IPS-NIHi7 (cell line): Measurements from ENCODE around the gene TSHZ2.
A peak's percentile ranks its signal among the peaks of the same experiment; 100 is the strongest.
"Not testable (repeated sequence)": the region's sequence is repeated elsewhere in the genome, so short reads cannot be mapped to it uniquely, and the experiment has no call there.

ENCODE experiments used
- DNase-seq: peaks from one replicate; pipeline ENCODE4 v3.0.0; 2012; ENCODE audit warnings: mixed read lengths; ENCODE audit errors: extremely low spot score

The TSHZ2 gene

GRCh38 chr20:53312957-53313356, 340.8 kb downstream of the TSHZ2 start:
- DNase-seq = no peak

DNA sequence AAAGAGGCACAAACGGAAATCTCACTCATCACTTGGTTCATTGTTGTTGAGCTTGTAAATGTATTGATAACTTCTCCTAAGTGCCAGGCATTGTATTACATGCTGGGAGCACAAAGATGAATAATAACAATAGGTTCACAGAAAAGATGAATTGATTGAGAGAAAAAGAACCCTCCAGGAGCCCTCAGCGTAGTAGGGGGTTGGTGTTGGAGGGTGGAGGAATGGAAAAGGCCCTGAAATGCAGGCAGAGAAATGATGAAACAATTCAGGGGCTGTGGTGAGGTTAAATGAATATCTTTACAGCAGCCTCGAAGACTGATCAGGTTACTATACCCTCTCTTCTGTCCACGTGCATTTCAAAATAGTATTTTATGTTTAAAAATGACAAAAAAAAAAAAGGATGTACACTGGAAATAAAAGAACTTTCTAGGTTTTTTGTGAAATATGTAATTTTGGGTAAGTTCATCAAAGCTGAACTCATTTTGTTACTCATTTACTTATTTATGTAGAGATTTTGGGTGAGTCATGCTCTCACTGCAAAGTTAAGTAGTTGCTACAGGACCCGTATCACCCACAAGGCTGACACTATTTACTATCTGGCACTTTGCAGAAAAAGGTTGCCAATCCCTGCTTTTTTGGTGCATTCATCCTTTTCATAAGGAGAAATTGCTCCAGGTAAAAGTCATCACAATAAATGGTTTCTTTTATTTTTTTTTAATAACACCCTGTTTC, 344.2 kb downstream of the TSHZ2 start:
- DNase-seq = no peak

GRCh38 chr20:53319200-53319599, 347.0 kb downstream of the TSHZ2 start:
- no peak for DNase-seq

GRCh38 chr20:53319716-53320115, 347.6 kb downstream of the TSHZ2 start:
- no peak for DNase-seq

- no peak for DNase-seq
These were observed 348.5 kb downstream of the TSHZ2 start for GRCh38 chr20:53320701-53321100.

DNA sequence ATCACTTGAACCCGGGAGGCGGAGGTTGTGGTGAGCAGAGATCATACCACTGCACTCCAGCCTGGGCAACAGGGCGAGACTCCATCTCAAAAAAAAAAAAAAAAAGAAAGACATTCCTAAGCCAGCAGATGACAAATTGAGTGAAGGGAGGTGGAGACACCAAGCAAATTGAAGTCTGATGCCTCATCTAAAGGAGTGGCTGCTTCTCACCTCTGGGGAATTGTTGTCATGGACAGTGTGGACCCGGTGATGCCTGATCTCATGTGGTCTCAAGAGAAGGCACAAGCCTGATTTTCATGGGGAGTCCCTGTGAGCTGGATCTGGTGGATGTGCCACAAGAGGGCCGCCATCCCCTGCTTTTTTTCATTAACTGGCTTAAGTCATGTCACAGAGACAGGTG, 349.4 kb downstream of the TSHZ2 start:
- DNase-seq = no peak

DNA sequence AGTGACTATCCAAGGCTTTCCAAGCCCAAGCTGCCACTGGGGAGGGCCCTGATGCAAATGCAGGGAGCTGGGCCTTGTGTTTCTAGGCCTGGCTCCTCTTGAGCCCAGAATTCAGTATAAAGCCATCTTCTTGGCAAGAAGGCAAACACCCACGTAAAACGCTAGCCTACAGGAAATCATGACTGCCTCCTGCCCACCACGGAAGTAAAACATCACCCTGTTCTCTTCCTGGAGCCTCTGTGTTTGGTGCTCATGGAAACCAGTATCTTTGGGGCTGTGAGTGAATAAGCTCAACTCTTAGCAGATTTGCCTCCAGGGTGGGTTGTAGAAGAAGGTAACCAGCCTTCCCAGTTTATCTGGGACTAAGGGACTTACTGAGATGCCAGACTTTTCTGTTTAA, 350.5 kb downstream of the TSHZ2 start:
- DNase-seq = no peak

GRCh38 chr20:53323460-53323859, 351.3 kb downstream of the TSHZ2 start:
- DNase-seq = not testable (repeated sequence)

GRCh38 chr20:53324816-53325215, 352.7 kb downstream of the TSHZ2 start:
- DNase-seq = no peak

- no peak for DNase-seq
These were observed 356.8 kb downstream of the TSHZ2 start for GRCh38 chr20:53328961-53329360.

DNA sequence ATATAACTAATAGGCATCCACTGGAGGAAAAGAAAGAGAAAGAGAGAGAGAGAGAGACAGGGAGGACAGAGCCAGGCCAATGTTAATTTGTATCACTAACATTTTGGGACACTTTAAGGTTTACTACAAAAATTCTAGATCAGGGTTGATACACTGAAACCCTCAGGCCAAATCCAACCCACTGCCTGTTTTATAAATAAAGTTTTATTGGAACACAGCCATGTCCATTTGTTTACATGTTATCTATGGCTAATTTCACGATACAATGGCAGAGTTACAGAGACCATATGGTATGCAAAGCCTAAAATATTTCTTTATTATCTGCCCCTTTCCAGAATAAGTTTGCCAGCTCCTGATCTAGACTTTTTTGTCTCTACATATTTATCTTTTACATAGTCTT, 357.6 kb downstream of the TSHZ2 start:
- no peak for DNase-seq

GRCh38 chr20:53330601-53331140, 358.5 kb downstream of the TSHZ2 start:
- DNase-seq = no peak

DNA sequence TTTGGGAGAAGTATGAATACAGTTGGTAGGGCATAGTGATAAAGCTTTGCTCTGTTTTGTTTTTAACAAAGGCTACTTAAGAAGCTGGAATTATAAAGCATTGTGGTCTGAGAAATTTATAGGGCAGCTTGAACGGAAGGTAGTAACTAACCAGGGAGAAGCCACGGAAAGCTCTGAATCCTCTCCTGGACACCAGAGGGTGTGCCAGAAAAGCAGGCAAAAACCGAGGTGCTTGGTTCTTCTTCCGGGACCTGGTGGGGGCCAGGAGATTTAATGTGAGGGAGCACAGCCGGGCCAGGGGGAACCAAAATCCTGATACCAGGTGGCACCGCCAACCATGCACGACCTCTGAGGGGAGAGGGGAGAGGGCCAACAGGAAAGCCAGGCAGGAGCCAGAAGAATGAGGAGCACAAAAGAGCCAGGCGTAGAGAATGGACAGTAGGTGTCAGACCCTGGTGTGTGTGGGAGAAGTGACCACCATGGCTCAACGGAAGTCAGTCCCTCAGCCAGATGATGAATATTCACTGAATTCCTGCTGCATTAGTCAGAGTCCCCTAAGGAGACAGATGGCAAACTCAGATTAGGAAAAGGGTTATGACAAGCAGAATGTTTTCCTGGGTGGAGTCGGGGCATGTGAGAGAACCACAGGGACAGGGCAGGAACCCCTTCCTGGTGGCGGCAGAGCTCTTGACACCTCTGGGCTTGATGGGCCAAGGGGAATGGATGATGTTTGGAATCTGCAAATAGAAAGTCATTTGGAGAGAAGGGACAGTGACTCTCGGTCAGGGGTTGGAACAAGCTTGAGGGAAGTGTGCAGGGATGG, 359.2 kb downstream of the TSHZ2 start:
- DNase-seq = peak; percentile 55

DNA sequence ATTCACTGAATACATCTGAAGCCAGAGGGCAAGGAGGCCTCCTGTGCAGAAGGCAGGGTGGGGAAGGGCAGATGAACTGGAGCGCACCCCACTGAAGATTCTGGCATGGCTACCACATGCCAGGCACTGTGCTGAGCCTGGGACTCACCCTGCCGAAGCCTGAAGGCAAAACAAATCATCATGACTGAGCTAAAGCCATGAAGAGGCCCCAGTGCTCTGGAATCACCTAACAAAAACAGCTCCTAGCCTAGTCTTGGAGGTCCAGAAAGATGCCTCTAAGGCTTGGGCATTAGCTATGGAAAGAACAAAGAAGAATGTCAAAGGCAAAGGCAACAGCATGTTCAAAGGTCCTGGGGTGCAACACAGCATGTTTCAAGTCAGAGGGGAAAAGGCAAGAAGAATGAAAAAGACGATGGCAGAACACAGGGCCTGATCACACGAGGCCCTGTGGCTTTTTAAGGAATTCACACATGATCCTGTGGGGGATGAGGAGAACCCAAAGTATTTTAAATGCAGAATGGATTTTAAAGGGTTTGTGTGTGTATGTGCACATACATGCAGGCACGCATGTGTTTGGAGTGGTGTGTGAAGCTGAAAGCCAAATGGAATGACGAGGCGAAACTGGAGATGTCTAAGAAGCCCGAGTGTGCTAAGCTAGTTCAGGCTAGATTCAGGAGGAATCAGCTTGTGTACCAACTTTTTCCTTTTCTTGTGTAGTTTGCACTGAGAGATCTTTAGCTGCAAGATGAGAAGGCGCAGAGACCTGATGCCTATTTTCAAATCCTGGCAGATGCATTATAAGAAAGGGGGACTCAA, 360.1 kb downstream of the TSHZ2 start:
- DNase-seq = no peak

- DNase-seq = no peak
These were observed 362.7 kb downstream of the TSHZ2 start for GRCh38 chr20:53334861-53335260.

- DNase-seq = no peak
These were observed 363.4 kb downstream of the TSHZ2 start for GRCh38 chr20:53335555-53335954.

- no peak for DNase-seq
These were observed 364.7 kb downstream of the TSHZ2 start for GRCh38 chr20:53336892-53337291.

GRCh38 chr20:53337390-53338101, 365.4 kb downstream of the TSHZ2 start:
- no peak for DNase-seq

DNA sequence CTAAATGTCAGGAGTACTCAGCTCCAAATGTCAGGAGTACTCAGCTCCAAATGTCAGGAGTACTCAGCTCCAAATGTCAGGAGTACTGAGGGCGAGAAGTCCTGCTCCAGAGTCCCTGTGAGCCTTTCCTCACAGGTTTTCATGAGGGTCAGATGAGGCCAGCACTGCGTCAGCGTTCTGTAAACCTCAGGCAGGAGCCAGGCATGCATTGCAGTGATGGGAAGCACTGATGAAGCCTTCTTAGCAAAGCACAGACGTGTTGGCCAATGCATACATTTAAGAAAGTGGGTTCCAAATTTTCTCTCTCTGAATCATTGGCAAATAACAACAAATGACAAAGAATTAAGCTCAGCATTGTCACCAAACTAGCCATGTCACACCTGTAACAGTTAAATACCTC, 366.6 kb downstream of the TSHZ2 start:
- DNase-seq = no peak

DNA sequence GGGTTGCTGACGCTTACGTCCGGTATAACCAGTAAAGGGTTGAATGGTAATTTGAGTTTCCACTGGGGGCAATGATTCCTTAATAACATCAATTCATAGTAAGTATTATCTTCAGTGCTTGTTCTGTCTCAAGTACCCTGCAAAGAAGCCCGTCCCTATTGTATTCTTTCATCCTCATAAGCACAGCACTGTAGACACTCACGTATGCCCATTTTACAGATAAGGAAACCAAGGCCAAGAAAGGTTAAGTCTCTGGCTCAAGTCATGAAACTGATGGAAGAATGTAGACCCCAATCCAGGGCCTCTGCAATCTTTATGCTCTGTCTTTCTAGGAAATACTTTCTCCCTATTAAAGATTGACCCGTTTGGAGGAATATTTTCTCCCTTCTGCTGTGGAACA, 370.3 kb downstream of the TSHZ2 start:
- no peak for DNase-seq

GRCh38 chr20:53343448-53343847, 371.3 kb downstream of the TSHZ2 start:
- DNase-seq = no peak
